Osteoblast (primary cell): ENCODE measurements around the gene ACAP3. TPM values are rescaled to one million over a fixed set of nuclear protein-coding genes. Genes with fewer than 3 reads are reported as not detected.

Experiments
- DNase-seq: peaks from one replicate; pipeline ENCODE4 v3.0.0; 2011; ENCODE audit warnings: low spot score, mixed read lengths; ENCODE audit not compliant: insufficient read length; ENCODE audit errors: missing footprints
- H2AFZ ChIP-seq: 2 replicates; pipeline ENCODE4 v1.6.0; 2011; ENCODE audit warnings: mild to moderate bottlenecking, low read length
- H3K27ac ChIP-seq: 2 replicates; pipeline ENCODE4 v1.5.1; 2011; ENCODE audit warnings: mild to moderate bottlenecking, low read depth, low read length, moderate library complexity
- H3K27me3 ChIP-seq: 2 replicates; pipeline ENCODE4 v1.6.0; 2012; ENCODE audit warnings: mild to moderate bottlenecking, control low read depth, inconsistent platforms, low read length, moderate library complexity; ENCODE audit not compliant: insufficient read depth
- H3K36me3 ChIP-seq: 2 replicates; pipeline ENCODE4 v1.5.1; 2011; ENCODE audit warnings: mild to moderate bottlenecking, low read length, control low read depth, moderate library complexity; ENCODE audit not compliant: insufficient read depth
- H3K4me1 ChIP-seq: 2 replicates; pipeline ENCODE4 v1.5.1; 2011; ENCODE audit warnings: mild to moderate bottlenecking, low read length, control low read depth, moderate library complexity; ENCODE audit not compliant: insufficient read depth
- H3K4me2 ChIP-seq: 2 replicates; pipeline ENCODE4 v1.6.0; 2011; ENCODE audit warnings: mild to moderate bottlenecking, low read length; ENCODE audit not compliant: insufficient read depth
- H3K4me3 ChIP-seq: fragments of 200-600 bp; sonication (generic); 3 replicates; pipeline ENCODE4 v1.5.1; 2012; ENCODE audit warnings: mild to moderate bottlenecking, low read length, inconsistent platforms; ENCODE audit not compliant: insufficient read depth
- H3K79me2 ChIP-seq: 2 replicates; pipeline ENCODE4 v1.6.0; 2012; ENCODE audit warnings: mild to moderate bottlenecking, low read length, control low read depth, inconsistent platforms; ENCODE audit not compliant: insufficient read depth
- H3K9me3 ChIP-seq: 2 replicates; pipeline ENCODE4 v1.5.1; 2011; ENCODE audit warnings: low read depth, low read length, control low read depth
- H4K20me1 ChIP-seq: 2 replicates; pipeline ENCODE4 v1.6.0; 2012; ENCODE audit warnings: mild to moderate bottlenecking, low read length, control low read depth; ENCODE audit not compliant: insufficient read depth
- CTCF ChIP-seq: IDR thresholded peaks from 2 replicates; pipeline ENCODE4 v1.5.1; 2011; ENCODE audit warnings: mild to moderate bottlenecking, low read depth, low read length, moderate library complexity; ENCODE audit errors: extremely low read depth
- total RNA-seq: library from RNA; depleted of rRNA; stranded (reverse); fragments of >200 nt; gene quantifications from 2 replicates; pipeline ENCODE4 v1.2.3, GENCODE V29; 2012

Gene ACAP3
- total RNA-seq, 1 donor = 46.7 TPM

GRCh38 chr1:1334835-1335234 lies 27.1 kb upstream of the ACAP3 start:
- Histone ChIP-seq H3K36me3 (peaks cover 11% of the 10 kb centered on the region), H3K27ac (no peak overlapping the region), H3K4me1 (no peaks in the 10 kb centered on the region), H3K4me2 (no peak overlapping the region), H3K27me3 (no peaks in the 10 kb centered on the region), H3K79me2 (no peaks in the 10 kb centered on the region), H2AFZ (no peak overlapping the region), H3K9me3 (no peaks in the 10 kb centered on the region), H4K20me1 (peaks cover 20% of the 10 kb centered on the region), H3K4me3 (no peak overlapping the region)
- TF ChIP-seq CTCF = no peak
- no peak for DNase-seq

GRCh38 chr1:1333551-1334241 lies 26.0 kb upstream of the ACAP3 start:
- no peak overlapping the region for H3K4me2 ChIP-seq
- H2AFZ ChIP-seq = no peak overlapping the region
- no peaks in the 10 kb centered on the region for H3K27me3 ChIP-seq
- peaks cover 10% of the 10 kb centered on the region for H3K36me3 ChIP-seq
- DNase-seq = no peak
- H3K79me2 ChIP-seq = no peaks in the 10 kb centered on the region
- H3K4me1 ChIP-seq = no peaks in the 10 kb centered on the region
- H4K20me1 ChIP-seq = peaks cover 28% of the 10 kb centered on the region
- no peak overlapping the region for H3K27ac ChIP-seq
- H3K9me3 ChIP-seq = no peaks in the 10 kb centered on the region
- no peak for TF ChIP-seq CTCF
- no peak overlapping the region for H3K4me3 ChIP-seq

- Histone ChIP-seq H3K9me3 (no peaks in the 10 kb centered on the region), H3K4me2 (no peak overlapping the region), H3K4me1 (no peaks in the 10 kb centered on the region), H2AFZ (no peak overlapping the region), H4K20me1 (peaks cover 23% of the 10 kb centered on the region), H3K27ac (no peak overlapping the region), H3K4me3 (no peak overlapping the region), H3K27me3 (no peaks in the 10 kb centered on the region), H3K79me2 (no peaks in the 10 kb centered on the region), H3K36me3 (peaks cover 5% of the 10 kb centered on the region)
- no peak for TF ChIP-seq CTCF
- DNase-seq = no peak
Measured at GRCh38 chr1:1332774-1333480, 25.2 kb upstream of the ACAP3 start.

GRCh38 chr1:1332031-1332755 lies 24.5 kb upstream of the ACAP3 start:
- no peak for TF ChIP-seq CTCF
- Histone ChIP-seq H3K27me3 (no peaks in the 10 kb centered on the region), H3K9me3 (no peaks in the 10 kb centered on the region), H3K36me3 (peaks cover under 1% of the 10 kb centered on the region), H3K27ac (no peak overlapping the region), H3K79me2 (peaks cover 3% of the 10 kb centered on the region), H4K20me1 (peaks cover 19% of the 10 kb centered on the region), H3K4me3 (no peak overlapping the region), H2AFZ (no peak overlapping the region), H3K4me1 (no peaks in the 10 kb centered on the region), H3K4me2 (no peak overlapping the region)
- DNase-seq = no peak
